Retinal pigment epithelial cell (primary cell): ENCODE measurements around the gene ARAF.
"Not testable (repeated sequence)": the region's sequence is repeated elsewhere in the genome, so short reads cannot be mapped to it uniquely, and the experiment has no call there.

Experiments
- DNase-seq: peaks from one replicate; pipeline ENCODE4 v3.0.0-alpha.2; 2010; ENCODE audit warnings: low read depth
- H3K4me3 ChIP-seq: 2 replicates; pipeline ENCODE4 v1.5.1; 2011; ENCODE audit warnings: mild to moderate bottlenecking, low read length, control low read depth, moderate library complexity
- CTCF ChIP-seq: conservative IDR thresholded peaks from 2 replicates; pipeline ENCODE4 v1.5.1; 2011; ENCODE audit warnings: low read depth, low read length, control low read depth, inconsistent platforms

Gene ARAF

GRCh38 chrX:47560934-47561658, at the start of gene ARAF:
ARAF (plus strand) TSS chrX:47561205; CDS start chrX:47562968, 1,763 bp downstream.
- no peak for TF ChIP-seq CTCF
- DNase-seq, result peak; percentile 98
- H3K4me3 ChIP-seq, result peak within 1 kb of the TSS; percentile 78

GRCh38 chrX:47512383-47512782, 48.6 kb upstream of the ARAF start:
- not testable (repeated sequence) for DNase-seq, H3K4me3 ChIP-seq

- peak overlapping the region; percentile 40 for H3K4me3 ChIP-seq
- DNase-seq, result not testable (repeated sequence)
These were observed 47.7 kb upstream of the ARAF start for GRCh38 chrX:47513034-47513965.

GRCh38 chrX:47514533-47515235, 46.3 kb upstream of the ARAF start:
- no peak for TF ChIP-seq CTCF
- DNase-seq, result no peak
- H3K4me3 ChIP-seq, result no peak overlapping the region

GRCh38 chrX:47515941-47516665, 44.9 kb upstream of the ARAF start:
- H3K4me3 ChIP-seq, result no peak overlapping the region
- TF ChIP-seq CTCF, result no peak
- no peak for DNase-seq

GRCh38 chrX:47518144-47518543, 42.9 kb upstream of the ARAF start:
- no peak overlapping the region for H3K4me3 ChIP-seq
- TF ChIP-seq CTCF, result no peak
- DNase-seq, result no peak

GRCh38 chrX:47523297-47523696, 37.7 kb upstream of the ARAF start:
- no peak for DNase-seq
- peak; percentile 70 for TF ChIP-seq CTCF
- H3K4me3 ChIP-seq, result peak overlapping the region; percentile 52
